DOHH2 (cell line): ENCODE data around the gene AIFM1.

ENCODE experiments used
- CTCF ChIP-seq: fragments of 200-600 bp; sonication (generic); IDR thresholded peaks from one replicate; pipeline ENCODE4 v1.5.1; 2014; ENCODE audit warnings: antibody characterized with exemption, mild to moderate bottlenecking, low read depth, low read length; ENCODE audit not compliant: poor library complexity, severe bottlenecking
- EZH2phosphoT487 ChIP-seq: fragments of 200-600 bp; sonication (generic); IDR thresholded peaks from 2 replicates; pipeline ENCODE4 v1.6.1; 2017; ENCODE audit warnings: borderline replicate concordance, mild to moderate bottlenecking, antibody characterized with exemption, low read length, moderate library complexity, mixed read lengths

- TF ChIP-seq CTCF = no peak
- TF ChIP-seq EZH2phosphoT487 = no peak
Measured at GRCh38 chrX:130108647-130109428, 56.8 kb downstream of the AIFM1 start.
